Fibroblast of pulmonary artery (primary cell): ENCODE data around the gene ERC1.

Experiments
- DNase-seq: peaks from one replicate; pipeline ENCODE4 v3.0.0-alpha.2; 2010; ENCODE audit warnings: low read depth
- H3K4me3 ChIP-seq: replicated peaks from 2 replicates; pipeline ENCODE4 v1.5.1; 2011; ENCODE audit warnings: low read depth, mild to moderate bottlenecking, control low read depth, low read length, moderate library complexity
- CTCF ChIP-seq: IDR thresholded peaks from 2 replicates; pipeline ENCODE4 v1.5.1; 2011; ENCODE audit warnings: mild to moderate bottlenecking, control low read depth, low read length, inconsistent platforms; ENCODE audit errors: missing control alignments

ERC1 gene

GRCh38 chr12:1531654-1532374 is 540.8 kb downstream of the ERC1 start:
- no peak for TF ChIP-seq CTCF
- H3K4me3 ChIP-seq: no peak overlapping the region
- DNase-seq: no peak

GRCh38 chr12:1532375-1533165 is 541.5 kb downstream of the ERC1 start:
- TF ChIP-seq CTCF: no peak
- H3K4me3 ChIP-seq: no peak overlapping the region
- DNase-seq: no peak

- TF ChIP-seq CTCF: no peak
- H3K4me3 ChIP-seq: no peak overlapping the region
- DNase-seq: no peak
Observed at GRCh38 chr12:1533205-1533601, 542.2 kb downstream of the ERC1 start.

GRCh38 chr12:1533602-1534304 is 542.7 kb downstream of the ERC1 start:
- no peak for DNase-seq
- no peak overlapping the region for H3K4me3 ChIP-seq
- TF ChIP-seq CTCF: no peak

- TF ChIP-seq CTCF: no peak
- H3K4me3 ChIP-seq: no peak overlapping the region
- no peak for DNase-seq
Observed at GRCh38 chr12:1534748-1535147, 543.7 kb downstream of the ERC1 start.

- no peak for DNase-seq
- H3K4me3 ChIP-seq: no peak overlapping the region
- no peak for TF ChIP-seq CTCF
Observed at GRCh38 chr12:1536817-1537216, 545.8 kb downstream of the ERC1 start.
